IMR-90 (cell line): ENCODE results near the gene PRAME. TPM values are rescaled to one million over a fixed set of nuclear protein-coding genes. Genes with fewer than 3 reads are reported as not detected.

Experiments used
- ATAC-seq: fragments of 200-7000 bp; cut with Tn5 transposase; 2 replicates; pipeline ENCODE4 v1.9.1; 2020; ENCODE audit warnings: low read depth, mild to moderate bottlenecking, moderate library complexity
- BruUV-seq: library from RNA; stranded (reverse); fragments of 400-500 nt; replicated peaks from 2 replicates; lab custom pipeline; 2021; lab: Mats Ljungman, UMichigan
- CTCF ChIA-PET: fragments of 300-600 bp; formaldehyde crosslinking; extraction: SDS; loops from one replicate; lab custom pipeline; 2021; ENCODE audit warnings: antibody characterized with exemption; lab: Yijun Ruan, JAX
- POLR2A ChIA-PET: fragments of 300-600 bp; sonication (Branson Sonifier 250); formaldehyde crosslinking; loops from one replicate; lab custom pipeline; 2022; ENCODE audit warnings: antibody characterized with exemption; ENCODE audit not compliant: unreplicated experiment; lab: Charles Lee
- DNase-seq: peaks from one replicate; pipeline ENCODE4 v3.0.0; 2013
- H2AFZ ChIP-seq: replicated peaks from 2 replicates; pipeline ENCODE3; 2013; ENCODE audit warnings: low read length, mild to moderate bottlenecking; ENCODE audit not compliant: poor library complexity
- H2AK5ac ChIP-seq: 2 replicates; pipeline ENCODE4 v1.6.1; 2013; ENCODE audit warnings: low read depth, low read length, inconsistent platforms
- H2AK9ac ChIP-seq: replicated peaks from 2 replicates; pipeline ENCODE3; 2013; ENCODE audit warnings: mild to moderate bottlenecking, low read depth, low read length, moderate library complexity; ENCODE audit not compliant: poor library complexity
- H2BK120ac ChIP-seq: 2 replicates; pipeline ENCODE4 v1.6.1; 2013; ENCODE audit warnings: low read depth, low read length, inconsistent platforms
- H2BK15ac ChIP-seq: 3 replicates; pipeline ENCODE4 v1.6.1; 2013; ENCODE audit warnings: low read depth, low read length, inconsistent platforms
- H2BK20ac ChIP-seq: 2 replicates; pipeline ENCODE4 v1.6.1; 2013; ENCODE audit warnings: low read depth, mild to moderate bottlenecking, inconsistent platforms, low read length, moderate library complexity
- H2BK5ac ChIP-seq: 2 replicates; pipeline ENCODE4 v1.6.1; 2013; ENCODE audit warnings: mild to moderate bottlenecking, low read depth, low read length, inconsistent platforms; ENCODE audit not compliant: poor library complexity, severe bottlenecking
- H3K14ac ChIP-seq: replicated peaks from 2 replicates; pipeline ENCODE4 v1.6.1; 2013; ENCODE audit warnings: low read depth, low read length, inconsistent platforms
- H3K18ac ChIP-seq: 2 replicates; pipeline ENCODE4 v1.6.1; 2013; ENCODE audit warnings: low read depth, low read length, control low read depth
- H3K23ac ChIP-seq: 2 replicates; pipeline ENCODE4 v1.6.1; 2013; ENCODE audit warnings: low read depth, low read length, inconsistent platforms
- H3K27ac ChIP-seq: 2 replicates; pipeline ENCODE4 v1.5.1; 2013; ENCODE audit warnings: mild to moderate bottlenecking, control low read depth, low read length; ENCODE audit not compliant: insufficient read depth
- H3K27me3 ChIP-seq: 2 replicates; pipeline ENCODE4 v1.6.1; 2013; ENCODE audit warnings: low read length; ENCODE audit not compliant: control insufficient read depth, insufficient read depth
- H3K36me3 ChIP-seq: 2 replicates; pipeline ENCODE4 v1.6.1; 2013; ENCODE audit warnings: low read length, mixed read lengths; ENCODE audit not compliant: control insufficient read depth, insufficient read depth
- H3K4ac ChIP-seq: 2 replicates; pipeline ENCODE4 v1.6.1; 2013; ENCODE audit warnings: low read depth, low read length, inconsistent platforms
- H3K4me1 ChIP-seq: 2 replicates; pipeline ENCODE4 v1.6.1; 2013; ENCODE audit warnings: low read length, mixed read lengths; ENCODE audit not compliant: control insufficient read depth, insufficient read depth
- H3K4me2 ChIP-seq: 2 replicates; pipeline ENCODE4 v1.6.1; 2013; ENCODE audit warnings: low read depth, mild to moderate bottlenecking, control low read depth, low read length, moderate library complexity
- H3K4me3 ChIP-seq: 2 replicates; pipeline ENCODE4 v1.5.1; 2013; ENCODE audit warnings: low read depth, mild to moderate bottlenecking, control low read depth, low read length, moderate library complexity; ENCODE audit not compliant: insufficient read depth
- H3K56ac ChIP-seq: 2 replicates; pipeline ENCODE4 v1.6.1; 2013; ENCODE audit warnings: low read length, inconsistent platforms; ENCODE audit not compliant: insufficient read depth; ENCODE audit errors: extremely low read depth
- H3K79me1 ChIP-seq, 2 experiments: 2 replicates each; pipeline ENCODE4 v1.6.1; 2013; ENCODE audit warnings: low read length in 2 of 2, inconsistent platforms in 1 of 2, low read depth in 1 of 2
- H3K9ac ChIP-seq: 2 replicates; pipeline ENCODE4 v1.6.1; 2013; ENCODE audit warnings: low read depth, low read length, control low read depth
- H3K9me1 ChIP-seq: 2 replicates; pipeline ENCODE4 v1.6.1; 2013; ENCODE audit warnings: low read length, inconsistent platforms; ENCODE audit not compliant: insufficient read depth
- H3K9me3 ChIP-seq: 2 replicates; pipeline ENCODE4 v1.6.1; 2013; ENCODE audit warnings: low read length; ENCODE audit not compliant: control insufficient read depth, insufficient read depth
- H4K20me1 ChIP-seq: 2 replicates; pipeline ENCODE4 v1.6.1; 2013; ENCODE audit warnings: low read length, inconsistent platforms; ENCODE audit not compliant: insufficient read depth
- H4K5ac ChIP-seq: 2 replicates; pipeline ENCODE4 v1.6.1; 2013; ENCODE audit warnings: mild to moderate bottlenecking, low read depth, low read length, control low read depth
- H4K8ac ChIP-seq, 2 experiments: 2 replicates each; pipeline ENCODE4 v1.6.1; 2013; ENCODE audit warnings: low read depth in 2 of 2, low read length in 2 of 2, control low read depth in 1 of 2, inconsistent platforms in 1 of 2
- H4K91ac ChIP-seq: 2 replicates; pipeline ENCODE4 v1.6.1; 2013; ENCODE audit warnings: low read depth, low read length, inconsistent platforms; ENCODE audit not compliant: insufficient read depth
- BHLHE40 ChIP-seq: fragments of 150-350 bp; IDR thresholded peaks from 2 replicates; pipeline ENCODE4 v1.6.1; 2016; ENCODE audit warnings: mild to moderate bottlenecking, low read depth, low read length
- CEBPB ChIP-seq: IDR thresholded peaks from 2 replicates; pipeline ENCODE4 v1.6.1; 2012; ENCODE audit warnings: low read depth, low read length, improper control_type of control experiment
- CHD1 ChIP-seq: IDR thresholded peaks from 2 replicates; pipeline ENCODE4 v1.6.1; 2012; ENCODE audit warnings: low read depth, low read length, improper control_type of control experiment
- FOS ChIP-seq: fragments of 150-350 bp; IDR thresholded peaks from 2 replicates; pipeline ENCODE4 v1.6.1; 2016; ENCODE audit warnings: low read depth, low read length
- MAZ ChIP-seq: IDR thresholded peaks from 2 replicates; pipeline ENCODE4 v1.6.1; 2012; ENCODE audit warnings: low read depth, mild to moderate bottlenecking, low read length, improper control_type of control experiment, moderate library complexity, borderline replicate concordance
- MXI1 ChIP-seq: IDR thresholded peaks from 2 replicates; pipeline ENCODE4 v1.6.1; 2012; ENCODE audit warnings: low read depth, mild to moderate bottlenecking, low read length, moderate library complexity, borderline replicate concordance
- NFE2L2 ChIP-seq: fragments of 150-350 bp; IDR thresholded peaks from 2 replicates; pipeline ENCODE4 v1.6.1; 2016; ENCODE audit warnings: low read depth, mild to moderate bottlenecking, low read length
- POLR2A ChIP-seq: IDR thresholded peaks from 2 replicates; pipeline ENCODE4 v1.6.1; 2012; ENCODE audit warnings: mild to moderate bottlenecking, low read depth, low read length
- RAD21 ChIP-seq: IDR thresholded peaks from 2 replicates; pipeline ENCODE4 v1.6.1; 2012; ENCODE audit warnings: low read length, improper control_type of control experiment
- RCOR1 ChIP-seq: IDR thresholded peaks from 2 replicates; pipeline ENCODE4 v1.6.1; 2012; ENCODE audit warnings: mild to moderate bottlenecking, low read length, improper control_type of control experiment; ENCODE audit not compliant: insufficient replicate concordance
- RFX5 ChIP-seq: IDR thresholded peaks from 2 replicates; pipeline ENCODE4 v1.8.0; 2012; ENCODE audit warnings: low read depth, mild to moderate bottlenecking, low read length, moderate library complexity
- SMC3 ChIP-seq: fragments of 150-350 bp; IDR thresholded peaks from 2 replicates; pipeline ENCODE4 v1.6.1; 2016; ENCODE audit warnings: low read depth, mild to moderate bottlenecking, antibody characterized with exemption, low read length, moderate library complexity
- WGBS, 2 experiments: methylation state at CpG; one replicate each; pipeline versions ENCODE4 v1.1.5 to v1.1.7; 2013; ENCODE audit warnings: missing lambda C conversion rate in 2 of 2; ENCODE audit not compliant: insufficient read length in 1 of 2; ENCODE audit errors: extremely low coverage in 2 of 2; 5-methylcytosine and 5-hydroxymethylcytosine counted together
- dilution Hi-C: fragments of 300-500 bp; cut with HindIII; formaldehyde crosslinking; loops from one replicate; pipeline ENCODE4 v1.14.3; 2018; ENCODE audit warnings: low sequenced_read_pairs; ENCODE audit not compliant: unreplicated experiment
- in situ Hi-C: fragments of 300-500 bp; cut with MboI; formaldehyde crosslinking; loops from 3 replicates; pipeline ENCODE4 v1.14.3; 2019; ENCODE audit warnings: low sequenced_read_pairs, inconsistent platforms, mixed read lengths
- intact Hi-C: fragments of 100-400 bp; cut with micrococcal nuclease; formaldehyde crosslinking; loops from 2 replicates; pipeline ENCODE4 v1.10.0; 2022
- polyA plus RNA-seq, 3 experiments: library from polyadenylated mRNA; depleted of rRNA; stranded (reverse); fragments of >200 nt; gene quantifications; 2 replicates each; pipeline ENCODE4 v1.2.3, GENCODE V29; 2012; ENCODE audit warnings: low replicate concordance in 1 of 3
- total RNA-seq: library from RNA; depleted of rRNA; stranded (reverse); fragments of >200 nt; gene quantifications from 2 replicates; pipeline ENCODE4 v1.2.3, GENCODE V29; 2012
- TF ChIP-seq, protein P1 (sequence below): conservative IDR thresholded peaks from 2 replicates; pipeline ENCODE4 v1.5.1; 2012; ENCODE audit warnings: mild to moderate bottlenecking, low read depth, low read length, improper control_type of control experiment
- TF ChIP-seq, protein P2 (sequence below): fragments of 150-350 bp; IDR thresholded peaks from 2 replicates; pipeline ENCODE4 v1.6.1; 2017; ENCODE audit warnings: mild to moderate bottlenecking, antibody characterized with exemption, low read length, low read depth

PRAME gene
- total and polyA plus RNA-seq, 2 of the 4 experiments (the other 2 are of a cell fraction), result not detected

DNA sequence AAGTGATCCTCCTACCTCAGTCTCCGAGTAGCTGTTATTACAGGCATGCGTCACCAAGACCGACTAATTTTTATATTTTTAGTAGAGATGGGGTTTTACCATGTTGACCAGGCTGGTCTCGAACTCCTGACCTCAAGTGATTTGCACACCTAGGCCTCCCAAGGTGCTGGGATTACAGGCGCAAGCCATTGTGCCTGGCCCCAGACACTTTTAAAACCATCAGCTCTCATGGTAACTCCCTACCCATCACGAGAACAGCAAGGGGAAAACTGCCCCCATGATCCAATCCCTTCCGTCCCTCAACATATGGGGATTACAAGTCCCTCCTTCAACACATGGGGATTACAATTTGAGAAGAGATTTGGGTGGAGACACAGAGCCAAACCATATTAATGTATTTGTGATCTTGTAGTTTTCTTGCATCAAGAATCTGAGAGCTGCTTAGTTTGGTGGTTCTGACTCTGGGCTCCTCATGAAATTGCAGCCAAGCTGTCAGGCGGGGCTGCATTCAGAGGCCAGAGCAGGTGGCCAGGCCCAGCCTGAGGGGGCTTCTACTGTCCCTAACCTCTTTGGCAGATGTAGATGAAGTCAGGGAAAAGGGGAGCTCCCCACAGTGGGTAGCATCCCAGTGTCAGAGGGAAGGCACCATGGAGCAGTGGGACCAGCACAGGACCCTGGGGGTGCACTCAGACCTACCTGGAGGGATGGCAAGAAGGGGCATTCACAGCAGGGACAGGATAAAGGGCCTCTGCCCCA, 31.2 kb upstream of the PRAME start:
- Histone ChIP-seq H3K9ac (no peak overlapping the region), H3K4ac (no peak overlapping the region), H3K27ac (no peak overlapping the region), H3K79me1 (no peaks in the 10 kb centered on the region), H3K9me1 (no peaks in the 10 kb centered on the region), H2AFZ (no peak overlapping the region), H3K14ac (no peak overlapping the region), H4K5ac (no peak overlapping the region), H2BK20ac (no peak overlapping the region), H3K4me2 (no peak overlapping the region), H2BK120ac (no peak overlapping the region), H4K20me1 (no peaks in the 10 kb centered on the region), H3K4me1 (no peaks in the 10 kb centered on the region), H3K18ac (no peak overlapping the region), H3K56ac (no peak overlapping the region), H3K9me3 (no peaks in the 10 kb centered on the region), H2BK5ac (no peak overlapping the region), H2BK15ac (no peak overlapping the region), H2AK9ac (no peak overlapping the region), H3K4me3 (no peak overlapping the region), H3K23ac (no peak overlapping the region), H2AK5ac (no peak overlapping the region), H3K27me3 (peaks cover 12% of the 10 kb centered on the region), H3K36me3 (no peaks in the 10 kb centered on the region), H4K8ac (no peak overlapping the region), H4K91ac (no peak overlapping the region)
- CTCF ChIA-PET, result interaction anchor here (6.3 kb wide), 1 partner anchor 13 kb away, joined by 51 read pairs; no protein-coding TSS in a partner anchor
- POLR2A ChIA-PET, result no interaction called here
- no peak for TF ChIP-seq FOS
- no peak for TF ChIP-seq POLR2A
- TF ChIP-seq NFE2L2, result no peak
- TF ChIP-seq RCOR1, result no peak
- no peak for TF ChIP-seq MXI1
- no peak for TF ChIP-seq CEBPB
- no peak for TF ChIP-seq MAZ
- TF ChIP-seq, protein P1, sequence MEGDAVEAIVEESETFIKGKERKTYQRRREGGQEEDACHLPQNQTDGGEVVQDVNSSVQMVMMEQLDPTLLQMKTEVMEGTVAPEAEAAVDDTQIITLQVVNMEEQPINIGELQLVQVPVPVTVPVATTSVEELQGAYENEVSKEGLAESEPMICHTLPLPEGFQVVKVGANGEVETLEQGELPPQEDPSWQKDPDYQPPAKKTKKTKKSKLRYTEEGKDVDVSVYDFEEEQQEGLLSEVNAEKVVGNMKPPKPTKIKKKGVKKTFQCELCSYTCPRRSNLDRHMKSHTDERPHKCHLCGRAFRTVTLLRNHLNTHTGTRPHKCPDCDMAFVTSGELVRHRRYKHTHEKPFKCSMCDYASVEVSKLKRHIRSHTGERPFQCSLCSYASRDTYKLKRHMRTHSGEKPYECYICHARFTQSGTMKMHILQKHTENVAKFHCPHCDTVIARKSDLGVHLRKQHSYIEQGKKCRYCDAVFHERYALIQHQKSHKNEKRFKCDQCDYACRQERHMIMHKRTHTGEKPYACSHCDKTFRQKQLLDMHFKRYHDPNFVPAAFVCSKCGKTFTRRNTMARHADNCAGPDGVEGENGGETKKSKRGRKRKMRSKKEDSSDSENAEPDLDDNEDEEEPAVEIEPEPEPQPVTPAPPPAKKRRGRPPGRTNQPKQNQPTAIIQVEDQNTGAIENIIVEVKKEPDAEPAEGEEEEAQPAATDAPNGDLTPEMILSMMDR, result no peak
- TF ChIP-seq BHLHE40, result no peak
- no peak for TF ChIP-seq SMC3
- TF ChIP-seq, protein P2, sequence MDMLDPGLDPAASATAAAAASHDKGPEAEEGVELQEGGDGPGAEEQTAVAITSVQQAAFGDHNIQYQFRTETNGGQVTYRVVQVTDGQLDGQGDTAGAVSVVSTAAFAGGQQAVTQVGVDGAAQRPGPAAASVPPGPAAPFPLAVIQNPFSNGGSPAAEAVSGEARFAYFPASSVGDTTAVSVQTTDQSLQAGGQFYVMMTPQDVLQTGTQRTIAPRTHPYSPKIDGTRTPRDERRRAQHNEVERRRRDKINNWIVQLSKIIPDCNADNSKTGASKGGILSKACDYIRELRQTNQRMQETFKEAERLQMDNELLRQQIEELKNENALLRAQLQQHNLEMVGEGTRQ, result no peak
- no peak for TF ChIP-seq RAD21
- no peak for TF ChIP-seq RFX5
- TF ChIP-seq CHD1, result no peak
- WGBS, 2 experiments, result no CpG with 5 or more reads among the region's 8 CpGs
- no TSS peak for BruUV-seq
- dilution Hi-C loops (no loop called here), intact Hi-C loops (no loop called here), in situ Hi-C loops (no loop called here)
- ATAC-seq, result no peak
- no peak for DNase-seq
